GM12878 (cell line): Measurements from ENCODE around the gene IRF2. TPM values are rescaled to one million over a fixed set of nuclear protein-coding genes. Genes with fewer than 3 reads are reported as not detected.

ENCODE experiments used
- ATAC-seq: fragments of 200-7000 bp; cut with Tn5 transposase; 3 replicates; pipeline ENCODE4 v1.9.1; 2020; ENCODE audit warnings: mild to moderate bottlenecking, moderate library complexity
- BruUV-seq: library from RNA; stranded (reverse); fragments of 400-500 nt; replicated peaks from 2 replicates; lab custom pipeline; 2021; lab: Mats Ljungman, UMichigan
- CTCF ChIA-PET: fragments of 300-600 bp; sonication (Branson Sonifier 250); formaldehyde crosslinking; extraction: SDS; loops from one replicate; lab custom pipeline; 2021; ENCODE audit warnings: inconsistent platforms; lab: Yijun Ruan, JAX
- POLR2A ChIA-PET: fragments of 350-600 bp; formaldehyde crosslinking; extraction: SDS; loops from one replicate; lab custom pipeline; 2021; ENCODE audit warnings: inconsistent platforms; lab: Charles Lee
- RAD21 ChIA-PET: fragments of 300-600 bp; sonication (Branson Sonifier 250); formaldehyde crosslinking; loops from one replicate; lab custom pipeline; 2023; ENCODE audit warnings: antibody characterized with exemption; ENCODE audit not compliant: unreplicated experiment; lab: Charles Lee
- SMC1A ChIA-PET: fragments of 300-600 bp; sonication (Branson Sonifier 250); formaldehyde crosslinking; loops from one replicate; lab custom pipeline; 2023; ENCODE audit not compliant: unreplicated experiment, uncharacterized antibody; lab: Charles Lee
- DNase-seq: peaks from one replicate; pipeline ENCODE4 v3.0.0-alpha.2; 2011; ENCODE audit warnings: low read depth, low spot score
- FAIRE-seq: peaks from 3 replicates; lab custom pipeline; 2011; peaks lifted over from hg19 to GRCh38; lab: Jason Lieb, UNC
- H2AFZ ChIP-seq: 2 replicates; pipeline ENCODE4 v1.6.0; 2011; ENCODE audit warnings: low read depth, low read length, control low read depth; ENCODE audit not compliant: control insufficient read depth
- H3K27ac ChIP-seq: 2 replicates; pipeline ENCODE4 v1.5.1; 2011; ENCODE audit warnings: control low read depth; ENCODE audit not compliant: control insufficient read depth, insufficient read depth
- H3K27me3 ChIP-seq, 2 experiments: replicated peaks in 1 of 2; 2 replicates each; pipeline versions ENCODE4 v1.6.0 to v1.6.1; 2011; ENCODE audit warnings: low read length in 1 of 2; ENCODE audit not compliant: control insufficient read depth in 2 of 2, insufficient read depth in 2 of 2
- H3K36me3 ChIP-seq, 2 experiments: 2 replicates each; pipeline ENCODE4 v1.5.1; 2011; ENCODE audit warnings: low read length in 1 of 2; ENCODE audit not compliant: control insufficient read depth in 2 of 2, insufficient read depth in 2 of 2
- H3K4me1 ChIP-seq: 2 replicates; pipeline ENCODE4 v1.6.1; 2011; ENCODE audit warnings: mild to moderate bottlenecking, low read length, moderate library complexity, mixed read lengths; ENCODE audit not compliant: control insufficient read depth, insufficient read depth
- H3K4me2 ChIP-seq: 2 replicates; pipeline ENCODE4 v1.6.0; 2011; ENCODE audit warnings: control low read depth; ENCODE audit not compliant: control insufficient read depth, insufficient read depth
- H3K4me3 ChIP-seq: fragments of 200-600 bp; sonication (generic); 2 replicates; pipeline ENCODE4 v1.5.1; 2016
- H3K79me2 ChIP-seq: 2 replicates; pipeline ENCODE4 v1.6.0; 2011; ENCODE audit warnings: low read length; ENCODE audit not compliant: control insufficient read depth, insufficient read depth
- H3K9ac ChIP-seq: 2 replicates; pipeline ENCODE4 v1.8.0; 2011; ENCODE audit warnings: low read length, control low read depth, mixed read lengths; ENCODE audit not compliant: control insufficient read depth, insufficient read depth
- H3K9me3 ChIP-seq: replicated peaks from 3 replicates; pipeline ENCODE4 v1.5.1; 2011; ENCODE audit warnings: mild to moderate bottlenecking, low read length; ENCODE audit not compliant: control insufficient read depth, insufficient read depth
- H4K20me1 ChIP-seq: 2 replicates; pipeline ENCODE4 v1.6.0; 2011; ENCODE audit not compliant: control insufficient read depth, insufficient read depth
- EP300 ChIP-seq, 2 experiments: fragments of 150-350 bp in 1 of 2; IDR thresholded peaks; 2 replicates each; pipeline ENCODE4 v1.6.1; 2011 to 2012; ENCODE audit warnings: low read depth in 2 of 2, low read length in 2 of 2, borderline replicate concordance in 1 of 2, improper control_type of control experiment in 1 of 2, inconsistent platforms in 1 of 2; ENCODE audit not compliant: control insufficient read depth in 1 of 2
- EZH2 ChIP-seq: IDR thresholded peaks from 2 replicates; pipeline ENCODE4 v1.6.1; 2012; ENCODE audit warnings: low read depth, mild to moderate bottlenecking, control low read depth, inconsistent platforms, low read length, borderline replicate concordance; ENCODE audit not compliant: control insufficient read depth
- HDAC6 ChIP-seq: fragments of 200-600 bp; sonication (generic); IDR thresholded peaks from one replicate; pipeline ENCODE4 v1.8.0; 2017; ENCODE audit warnings: antibody characterized with exemption; ENCODE audit not compliant: unreplicated experiment
- JUNB ChIP-seq: IDR thresholded peaks from 2 replicates; pipeline ENCODE4 v1.6.1; 2016; ENCODE audit warnings: antibody characterized with exemption, mild to moderate bottlenecking
- KAT2A ChIP-seq: conservative IDR thresholded peaks from 2 replicates; pipeline ENCODE4 v1.6.1; 2011; ENCODE audit warnings: low read depth, low read length; ENCODE audit not compliant: control insufficient read depth
- MEF2B ChIP-seq: fragments of 450-650 bp; IDR thresholded peaks from 2 replicates; pipeline ENCODE4 v1.6.1; 2018; ENCODE audit warnings: mild to moderate bottlenecking, moderate library complexity; ENCODE audit not compliant: partially characterized antibody, poor library complexity, severe bottlenecking
- NFYB ChIP-seq: IDR thresholded peaks from 2 replicates; pipeline ENCODE4 v1.6.1; 2011; ENCODE audit warnings: low read depth, mild to moderate bottlenecking, low read length, improper control_type of control experiment, moderate library complexity; ENCODE audit not compliant: insufficient read depth
- RELA ChIP-seq: fragments of 450-650 bp; IDR thresholded peaks from 2 replicates; pipeline ENCODE4 v1.8.0; 2014; ENCODE audit warnings: borderline replicate concordance; ENCODE audit not compliant: partially characterized antibody
- SMAD1 ChIP-seq: fragments of 450-650 bp; IDR thresholded peaks from 2 replicates; pipeline ENCODE4 v1.6.1; 2018; ENCODE audit warnings: mild to moderate bottlenecking, low read depth; ENCODE audit not compliant: partially characterized antibody
- STAT3 ChIP-seq: IDR thresholded peaks from 2 replicates; pipeline ENCODE4 v1.6.1; 2011; ENCODE audit warnings: low read depth, low read length, improper control_type of control experiment
- TAF1 ChIP-seq: IDR thresholded peaks from 2 replicates; pipeline ENCODE4 v1.6.1; 2011; ENCODE audit warnings: mild to moderate bottlenecking, low read depth, low read length, borderline replicate concordance
- TCF7 ChIP-seq: IDR thresholded peaks from 2 replicates; pipeline ENCODE4 v1.6.1; 2014; ENCODE audit warnings: antibody characterized with exemption, borderline replicate concordance
- YBX1 ChIP-seq: fragments of 450-650 bp; IDR thresholded peaks from 2 replicates; pipeline ENCODE4 v1.6.1; 2016; ENCODE audit warnings: antibody characterized with exemption
- ZNF207 ChIP-seq: fragments of 450-650 bp; IDR thresholded peaks from 2 replicates; pipeline ENCODE4 v1.6.1; 2014; ENCODE audit warnings: antibody characterized with exemption, mild to moderate bottlenecking, borderline replicate concordance
- ZNF217 ChIP-seq: fragments of 450-650 bp; IDR thresholded peaks from 2 replicates; pipeline ENCODE4 v1.6.1; 2017; ENCODE audit warnings: antibody characterized with exemption, mild to moderate bottlenecking
- ZZZ3 ChIP-seq: IDR thresholded peaks from 2 replicates; pipeline ENCODE4 v1.6.1; 2011; ENCODE audit warnings: low read depth; ENCODE audit not compliant: control insufficient read depth, insufficient read length
- WGBS: methylation state at CpG from one replicate; pipeline ENCODE4 v1.1.6; 2016; ENCODE audit warnings: low lambda C conversion rate; ENCODE audit not compliant: insufficient replicate concordance, insufficient coverage; ENCODE audit errors: missing lambda C conversion rate; 5-methylcytosine and 5-hydroxymethylcytosine counted together
- in situ Hi-C: fragments of 300-500 bp; cut with MboI; formaldehyde crosslinking; loops from 9 replicates; pipeline ENCODE4 v1.14.3; 2018; ENCODE audit warnings: mixed read lengths
- intact Hi-C: fragments of 100-400 bp; cut with micrococcal nuclease; formaldehyde crosslinking; loops from one replicate; pipeline ENCODE4 v1.14.2; 2022; ENCODE audit not compliant: unreplicated experiment
- polyA plus RNA-seq, 11 experiments: library from polyadenylated mRNA; depleted of rRNA in 4 of 11; unstranded in 6 of 11; stranded (reverse) in 5 of 11; fragments of >200 nt; fragmentation: Nextera tagmentation in 4 of 11; fragmentation: Illumina TruSeq in 1 of 11; extraction: Ambion mirVana in 4 of 11; extraction: Trizol in 1 of 11; gene quantifications; 1 replicate in 1 of 11; 2 replicates in 10 of 11; pipeline versions ENCODE4 v1.2.1 to v1.2.3, GENCODE V29; 2011 to 2016; ENCODE audit warnings: inconsistent platforms in 2 of 11, missing spikeins in 2 of 11, low read depth in 1 of 11
- total RNA-seq, 4 experiments: library from RNA; depleted of rRNA in 3 of 4; stranded (reverse); fragments of >200 nt in 3 of 4; fragmentation: Illumina TruSeq in 1 of 4; extraction: Trizol in 1 of 4; gene quantifications; 2 replicates each; pipeline versions ENCODE4 v1.2.1 to v1.2.3, GENCODE V29; 2013 to 2021

IRF2 gene
- total and polyA plus RNA-seq, 10 of the 15 experiments (the other 5 are each of a cell fraction or from before 2014, with no cell fraction given): 45.1 to 99.3 (median 58.9) TPM

GRCh38 chr4:184424993-184425758 is 49.2 kb downstream of the IRF2 start:
- H3K27me3 ChIP-seq: no peaks in the 10 kb centered on the region
- H4K20me1 ChIP-seq: 0 out of 2 replicates have a peak, but pooled peaks cover under 1% of the 10 kb centered on the region
- no peak for FAIRE-seq
- 93% methylated on average over 17 of the region's 17 CpGs for WGBS
- no peak overlapping the region for H3K4me2 ChIP-seq
- H3K9ac ChIP-seq: no peak overlapping the region
- peaks cover 19 to 31% of the 10 kb centered on the region in 2 experiments for H3K36me3 ChIP-seq
- H3K4me1 ChIP-seq: peaks cover 29% of the 10 kb centered on the region
- ChIA-PET CTCF (no interaction called here), POLR2A (interaction anchor here (0.6 kb wide), 1 partner anchor 96 kb away, joined by 3 read pairs; no protein-coding TSS in a partner anchor), SMC1A (no interaction called here), RAD21 (no interaction called here)
- no peak overlapping the region for H3K27ac ChIP-seq
- no peak overlapping the region for H2AFZ ChIP-seq
- no peak for TF ChIP-seq SMAD1
- H3K4me3 ChIP-seq: no peak overlapping the region
- no peak for DNase-seq
- in situ Hi-C loops: no loop called here
- BruUV-seq: no TSS peak
- intact Hi-C loops: loop anchor here (5.0 kb wide), 1 partner anchor 307 kb away; the partner anchor contains the start of gene CENPU
- peaks cover 7% of the 10 kb centered on the region for H3K9me3 ChIP-seq
- no peak for ATAC-seq
- peaks cover 37% of the 10 kb centered on the region for H3K79me2 ChIP-seq

- in situ Hi-C loops: no loop called here
- 95% methylated on average over 3 of the region's 3 CpGs for WGBS
- H2AFZ ChIP-seq: no peak overlapping the region
- BruUV-seq: no TSS peak
- CTCF ChIA-PET: no interaction called here
- H3K27ac ChIP-seq: no peak overlapping the region
- DNase-seq (no peak), FAIRE-seq (no peak), ATAC-seq (no peak)
- no peaks in the 10 kb centered on the region for H3K27me3 ChIP-seq
- H4K20me1 ChIP-seq: no peaks in the 10 kb centered on the region
- peaks cover 39% of the 10 kb centered on the region for H3K79me2 ChIP-seq
- peaks cover 7% of the 10 kb centered on the region for H3K9me3 ChIP-seq
- SMC1A ChIA-PET: interaction anchor here (1.0 kb wide), 1 partner anchor 11 kb away, joined by 4 read pairs; no protein-coding TSS in a partner anchor
- H3K9ac ChIP-seq: no peak overlapping the region
- no peak overlapping the region for H3K4me2 ChIP-seq
- no peak overlapping the region for H3K4me3 ChIP-seq
- H3K4me1 ChIP-seq: peaks cover 38% of the 10 kb centered on the region
- H3K36me3 ChIP-seq: peaks cover 19 to 35% of the 10 kb centered on the region in 2 experiments
- POLR2A ChIA-PET: no interaction called here
- intact Hi-C loops: loop anchor here (5.0 kb wide), 1 partner anchor 308 kb away; the partner anchor contains the start of gene CENPU
- RAD21 ChIA-PET: no interaction called here
- TF ChIP-seq ZZZ3: no peak
- no peak for TF ChIP-seq HDAC6
- TF ChIP-seq YBX1: no peak
- TF ChIP-seq TAF1: no peak
- TF ChIP-seq ZNF217: no peak
- TF ChIP-seq EP300 (IDR thresholded peaks at IDR 0.05; ENCODE audit: borderline replicate concordance in 1 of 2, control insufficient read depth in 1 of 2, low read depth in 2 of 2, low read length in 2 of 2): no peak
- no peak for TF ChIP-seq ZNF207
- no peak for TF ChIP-seq JUNB
- no peak for TF ChIP-seq TCF7
- no peak for TF ChIP-seq KAT2A
- TF ChIP-seq MEF2B: no peak
- TF ChIP-seq NFYB: no peak
- TF ChIP-seq EZH2: no peak
- TF ChIP-seq STAT3: no peak
- no peak for TF ChIP-seq RELA
Measured at GRCh38 chr4:184424279-184424678, 50.1 kb downstream of the IRF2 start.
